Measurements from ENCODE around the gene NEU1. TPM values are rescaled to one million over a fixed set of nuclear protein-coding genes. Genes with fewer than 3 reads are reported as not detected.

The NEU1 gene
- polyA plus RNA-seq, 2 of the 4 experiments (the other 2 are of a cell fraction) = 15.8 to 19.2 TPM

GRCh38 chr6:31878222-31878621 is 15.6 kb upstream of the NEU1 start:
- CTCF ChIA-PET = interaction anchor here (1.0 to 4.0 kb wide), 2 partner anchors 10 to 14 kb away, joined by 5 to 25 read pairs; no protein-coding TSS in a partner anchor
- Histone ChIP-seq H3K9me3 (no peaks in the 10 kb centered on the region), H3K4me3 (no peak overlapping the region), H3K4me2 (no peak overlapping the region), H3K4me1 (no peaks in the 10 kb centered on the region), H3K27ac (peak overlapping the region in 1 of 2 experiments; percentile 16; a peak in 1 of 6 replicates)
- TF ChIP-seq HMGXB4 (CRISPR knock-in tag; IDR thresholded peaks at IDR 0.05; ENCODE audit: borderline replicate concordance) (no peak), MAFK (IDR thresholded peaks at IDR 0.05; ENCODE audit: partially characterized antibody) (no peak), RFX5 (IDR thresholded peaks at IDR 0.05) (no peak), HDAC2 (IDR thresholded peaks at IDR 0.05) (no peak), REST (IDR thresholded peaks at IDR 0.05) (no peak), POLR2A (IDR thresholded peaks at IDR 0.05; ENCODE audit: low read length) (no peak), POLR2AphosphoS2 (conservative IDR thresholded peaks at IDR 0.05; ENCODE audit: low read length) (no peak), HOXB5 (CRISPR knock-in tag; IDR thresholded peaks at IDR 0.05) (no peak), GATA3 (IDR thresholded peaks at IDR 0.05; ENCODE audit: borderline replicate concordance) (no peak)
- no peak for FAIRE-seq
- peak in 1 of 2 experiments; percentile 20; a peak in 2 of 6 replicates for ATAC-seq
- POLR2A ChIA-PET = no interaction called here
- WGBS (ENCODE audit: missing lambda C conversion rate) = 72% methylated on average over 3 of the region's 3 CpGs
- DNase-seq (ENCODE audit: low read depth in 1 of 2, low spot score in 1 of 2) = no peak

GRCh38 chr6:31877651-31878161 is 15.1 kb upstream of the NEU1 start:
- Histone ChIP-seq H3K4me2 (no peak overlapping the region), H3K9me3 (no peaks in the 10 kb centered on the region), H3K4me3 (no peak overlapping the region), H3K27ac (peak overlapping the region in 1 of 2 experiments; percentile 16; a peak in 1 of 6 replicates), H3K4me1 (no peaks in the 10 kb centered on the region)
- TF ChIP-seq KDM1A (IDR thresholded peaks at IDR 0.05; ENCODE audit: low read depth) = no peak
- no peak for TF ChIP-seq HOXA7 (CRISPR knock-in tag; IDR thresholded peaks at IDR 0.05)
- no peak for TF ChIP-seq POLR2AphosphoS2 (conservative IDR thresholded peaks at IDR 0.05; ENCODE audit: low read length)
- no peak for TF ChIP-seq TFCP2L1 (CRISPR knock-in tag; IDR thresholded peaks at IDR 0.05)
- no peak for TF ChIP-seq ATOH8 (CRISPR knock-in tag; IDR thresholded peaks at IDR 0.05; ENCODE audit: low read depth)
- no peak for TF ChIP-seq CHD2 (IDR thresholded peaks at IDR 0.05; ENCODE audit: low read length, partially characterized antibody)
- no peak for TF ChIP-seq CBX2 (IDR thresholded peaks at IDR 0.05; ENCODE audit: borderline replicate concordance, low read depth)
- no peak for TF ChIP-seq JUN (IDR thresholded peaks at IDR 0.05)
- no peak for TF ChIP-seq BHLHE40 (IDR thresholded peaks at IDR 0.05; ENCODE audit: low read depth, low read length)
- no peak for TF ChIP-seq ZC3H11A (IDR thresholded peaks at IDR 0.05)
- no peak for TF ChIP-seq MYC (IDR thresholded peaks at IDR 0.05; ENCODE audit: borderline replicate concordance, low read length)
- TF ChIP-seq CTCF (IDR thresholded peaks at IDR 0.05) = no peak
- no peak for TF ChIP-seq EHMT2 (IDR thresholded peaks at IDR 0.05; ENCODE audit: low read depth)
- no peak for TF ChIP-seq MAZ (IDR thresholded peaks at IDR 0.05; ENCODE audit: borderline replicate concordance, low read depth, low read length)
- TF ChIP-seq NPAS2 (CRISPR knock-in tag; IDR thresholded peaks at IDR 0.05; ENCODE audit: borderline replicate concordance) = no peak
- no peak for TF ChIP-seq CHD4 (IDR thresholded peaks at IDR 0.05; ENCODE audit: borderline replicate concordance)
- WGBS (ENCODE audit: missing lambda C conversion rate) = 43% methylated on average over 6 of the region's 10 CpGs
- DNase-seq (ENCODE audit: low read depth in 1 of 2, low spot score in 1 of 2) (no peak), FAIRE-seq (no peak), ATAC-seq (peak; percentile 45 to 60; a peak in 5 of 6 replicates)
- POLR2A ChIA-PET = no interaction called here
- CTCF ChIA-PET = interaction anchor here (0.9 to 4.0 kb wide), 3 partner anchors 11 to 13 kb away, joined by 3 to 25 read pairs (median 5); no protein-coding TSS in a partner anchor

All from A549 (cell line).